CD14-positive monocyte (primary cell): ENCODE measurements around the gene KCNG2. TPM values are rescaled to one million over a fixed set of nuclear protein-coding genes. Genes with fewer than 3 reads are reported as not detected.

Experiments used
- DNase-seq, 3 donors: peaks; one replicate each; pipeline ENCODE4 v3.0.0-alpha.2; 2011 to 2022
- H2AFZ ChIP-seq: 2 replicates; pipeline ENCODE4 v1.6.0; 2012; ENCODE audit warnings: mild to moderate bottlenecking, low read depth, low read length, inconsistent platforms; ENCODE audit not compliant: insufficient read depth, poor library complexity, severe bottlenecking
- H3K27ac ChIP-seq, 2 donors: 1 replicate in 1 of 2; 2 replicates in 1 of 2; pipeline ENCODE4 v1.5.1; 2012 to 2013; ENCODE audit warnings: low read length in 2 of 2, control low read depth in 1 of 2, inconsistent platforms in 1 of 2, low read depth in 1 of 2, mild to moderate bottlenecking in 1 of 2
- H3K27me3 ChIP-seq, 2 donors: one replicate each; pipeline versions ENCODE4 v1.6.0 to v1.6.1; 2011 to 2013; ENCODE audit warnings: low read length in 2 of 2; ENCODE audit not compliant: control insufficient read depth in 2 of 2, insufficient read depth in 2 of 2
- H3K36me3 ChIP-seq, 2 donors: replicated peaks in 1 of 2; 1 replicate in 1 of 2; 2 replicates in 1 of 2; pipeline versions ENCODE4 v1.5.1 to v1.6.1; 2012 to 2013; ENCODE audit warnings: low read length in 2 of 2, control low read depth in 1 of 2, inconsistent platforms in 1 of 2, mild to moderate bottlenecking in 1 of 2; ENCODE audit not compliant: insufficient read depth in 2 of 2, control insufficient read depth in 1 of 2
- H3K4me1 ChIP-seq, 2 donors: 1 replicate in 1 of 2; 2 replicates in 1 of 2; pipeline versions ENCODE4 v1.5.1 to v1.6.1; 2012 to 2013; ENCODE audit warnings: low read length in 2 of 2, control low read depth in 1 of 2, inconsistent platforms in 1 of 2, mild to moderate bottlenecking in 1 of 2, moderate library complexity in 1 of 2; ENCODE audit not compliant: insufficient read depth in 2 of 2, control insufficient read depth in 1 of 2
- H3K4me2 ChIP-seq: replicated peaks from 2 replicates; pipeline ENCODE3; 2012; ENCODE audit warnings: low read length, moderate library complexity, mild to moderate bottlenecking; ENCODE audit not compliant: poor library complexity, severe bottlenecking; ENCODE audit errors: extremely low read depth
- H3K4me3 ChIP-seq, 3 experiments: fragments of 200-600 bp in 1 of 3; sonication (generic) in 1 of 3; replicated peaks in 1 of 3; 1 replicate in 2 of 3; 2 replicates in 1 of 3; pipeline ENCODE4 v1.5.1; 2011 to 2013; ENCODE audit warnings: low read length in 3 of 3, mild to moderate bottlenecking in 3 of 3, control low read depth in 2 of 3, low read depth in 2 of 3, inconsistent platforms in 1 of 3, moderate library complexity in 1 of 3
- H3K79me2 ChIP-seq: 2 replicates; pipeline ENCODE4 v1.6.0; 2012; ENCODE audit warnings: mild to moderate bottlenecking, control low read depth, inconsistent platforms, low read length, moderate library complexity; ENCODE audit not compliant: insufficient read depth
- H3K9ac ChIP-seq: 2 replicates; pipeline ENCODE4 v1.6.0; 2017; ENCODE audit warnings: low read length, mild to moderate bottlenecking; ENCODE audit not compliant: insufficient read depth, poor library complexity, severe bottlenecking
- H3K9me3 ChIP-seq, 2 donors: replicated peaks in 1 of 2; 1 replicate in 1 of 2; 2 replicates in 1 of 2; pipeline versions ENCODE4 v1.5.1 to v1.6.1; 2012 to 2013; ENCODE audit warnings: low read length in 2 of 2, control low read depth in 1 of 2; ENCODE audit not compliant: control insufficient read depth in 1 of 2, insufficient read depth in 1 of 2
- H4K20me1 ChIP-seq: 2 replicates; pipeline ENCODE4 v1.6.0; 2012; ENCODE audit warnings: mild to moderate bottlenecking, low read length, control low read depth, moderate library complexity; ENCODE audit not compliant: insufficient read depth
- H3K27ac Mint-ChIP-seq, 7 donors: one replicate each; pipeline ENCODE4 v1.8.0; 2020; ENCODE audit warnings: mild to moderate bottlenecking in 7 of 7, mixed read lengths in 7 of 7, moderate library complexity in 6 of 7, inconsistent platforms in 2 of 7
- H3K27me3 Mint-ChIP-seq, 3 donors: one replicate each; pipeline ENCODE4 v1.8.0; 2021 to 2022; ENCODE audit warnings: low read depth in 3 of 3, mild to moderate bottlenecking in 3 of 3, mixed read lengths in 3 of 3, moderate library complexity in 3 of 3, inconsistent platforms in 1 of 3
- H3K36me3 Mint-ChIP-seq, 2 donors: one replicate each; pipeline ENCODE4 v1.8.0; 2020; ENCODE audit warnings: mixed read lengths in 2 of 2, inconsistent platforms in 1 of 2, mild to moderate bottlenecking in 1 of 2
- H3K4me1 Mint-ChIP-seq: one replicate; pipeline ENCODE4 v1.8.0; 2020; ENCODE audit warnings: mild to moderate bottlenecking, mixed read lengths
- H3K4me3 Mint-ChIP-seq, 2 donors: one replicate each; pipeline ENCODE4 v1.8.0; 2020; ENCODE audit warnings: mild to moderate bottlenecking in 2 of 2, mixed read lengths in 2 of 2, moderate library complexity in 1 of 2
- H3K9me3 Mint-ChIP-seq, 7 donors: one replicate each; pipeline ENCODE4 v1.8.0; 2020 to 2022; ENCODE audit warnings: mixed read lengths in 7 of 7, mild to moderate bottlenecking in 6 of 7, moderate library complexity in 6 of 7, inconsistent platforms in 2 of 7
- CTCF ChIP-seq: fragments of 200-600 bp; IDR thresholded peaks from one replicate; pipeline ENCODE4 v1.8.0; 2022; ENCODE audit warnings: antibody characterized with exemption, mild to moderate bottlenecking
- WGBS: methylation state at CpG from one replicate; pipeline ENCODE4 v1.1.5; 2013; ENCODE audit warnings: missing lambda C conversion rate; ENCODE audit not compliant: insufficient coverage; 5-methylcytosine and 5-hydroxymethylcytosine counted together
- intact Hi-C, 2 donors: fragments of 100-400 bp; cut with micrococcal nuclease; formaldehyde crosslinking; loops; one replicate each; pipeline versions ENCODE4 v1.15.0 to v1.15.1; 2023
- polyA plus RNA-seq, 3 donors: library from polyadenylated mRNA; depleted of rRNA in 1 of 3; unstranded in 2 of 3; stranded (reverse) in 1 of 3; fragments of 300-500 nt in 2 of 3; fragments of >200 nt in 1 of 3; fragmentation: Illumina TruSeq in 2 of 3; gene quantifications; 1 replicate in 2 of 3; 2 replicates in 1 of 3; pipeline ENCODE4 v1.2.3, GENCODE V29; 2012 to 2021

The KCNG2 gene
- polyA plus RNA-seq, 3 donors, result 0.04 TPM; not detected in 2

DNA sequence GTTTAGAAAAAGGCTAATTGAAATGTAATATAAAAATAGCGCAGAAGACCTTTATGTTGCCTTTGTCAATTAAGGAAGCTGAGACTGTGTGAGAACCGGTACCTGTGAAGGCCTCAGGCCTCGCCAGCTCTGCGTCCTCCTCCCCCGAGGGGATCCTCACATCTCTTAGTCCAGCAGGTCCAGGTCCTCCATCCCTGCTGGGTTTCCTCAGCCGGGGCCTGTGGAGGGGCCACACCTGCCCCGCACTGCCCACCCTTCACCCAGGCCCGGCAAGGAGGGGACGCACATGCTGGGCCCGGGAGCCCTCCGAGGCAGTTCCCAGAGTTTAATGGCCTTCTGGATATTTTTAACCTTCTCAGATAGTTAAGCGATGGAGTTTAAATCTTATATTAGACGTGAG lies 3.5 kb downstream of the KCNG2 start:
- H3K4me1 ChIP-seq, result peaks cover 22 to 34% of the 10 kb centered on the region in 2 donors
- no peaks in the 10 kb centered on the region for H3K79me2 ChIP-seq
- H3K4me3 ChIP-seq, result no peak overlapping the region
- Mint-ChIP-seq H3K9me3 (peaks cover 0 to 16% (median 6%) of the 10 kb centered on the region in 7 donors), H3K4me1 (peaks cover 21% of the 10 kb centered on the region), H3K4me3 (no peak overlapping the region), H3K27me3 (peaks cover 30 to 40% (median 36%) of the 10 kb centered on the region in 3 donors), H3K36me3 (peaks cover 4 to 9% of the 10 kb centered on the region in 2 donors), H3K27ac (no peak overlapping the region)
- no peaks in the 10 kb centered on the region for H3K36me3 ChIP-seq
- no peak overlapping the region for H3K27ac ChIP-seq
- no peak for TF ChIP-seq CTCF
- H3K9me3 ChIP-seq, result peaks cover 0 to 9% of the 10 kb centered on the region in 2 donors
- H3K4me2 ChIP-seq, result no peak overlapping the region
- peaks cover 22 to 36% of the 10 kb centered on the region in 2 donors for H3K27me3 ChIP-seq
- no peaks in the 10 kb centered on the region for H4K20me1 ChIP-seq
- WGBS, result 100% methylated on average over 13 of the region's 13 CpGs
- no peak for DNase-seq
- intact Hi-C loops, result no loop called here
- H3K9ac ChIP-seq, result no peak overlapping the region
- no peak overlapping the region for H2AFZ ChIP-seq

DNA sequence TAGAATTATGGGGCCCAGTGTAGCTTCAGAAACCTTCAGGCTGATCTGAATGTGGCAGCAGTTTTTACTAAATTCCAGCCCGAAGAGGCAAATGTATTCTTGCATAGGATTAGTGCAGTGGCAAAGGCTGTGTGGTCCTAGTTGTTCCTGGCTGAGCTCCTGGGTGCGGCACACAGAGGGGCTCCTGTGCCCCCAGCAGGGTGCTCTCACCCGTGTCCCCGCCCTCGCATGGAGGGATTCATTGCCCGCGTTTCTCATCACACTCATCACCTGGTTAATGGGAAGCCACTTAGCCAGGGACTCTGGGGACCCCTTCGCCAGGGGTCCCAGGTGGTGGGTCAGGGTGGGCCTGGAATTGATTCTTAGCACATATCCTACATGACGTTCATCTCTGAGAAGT lies 3.9 kb downstream of the KCNG2 start:
- Histone ChIP-seq H2AFZ (no peak overlapping the region), H3K4me3 (no peak overlapping the region), H3K79me2 (no peaks in the 10 kb centered on the region), H3K36me3 (no peaks in the 10 kb centered on the region), H3K4me1 (peaks cover 21 to 30% of the 10 kb centered on the region in 2 donors), H3K9ac (no peak overlapping the region), H3K9me3 (peaks cover 0 to 9% of the 10 kb centered on the region in 2 donors), H3K27me3 (peaks cover 20 to 31% of the 10 kb centered on the region in 2 donors), H4K20me1 (no peaks in the 10 kb centered on the region), H3K4me2 (no peak overlapping the region), H3K27ac (no peak overlapping the region)
- WGBS, result 100% methylated on average over 2 of the region's 9 CpGs
- intact Hi-C loops, result no loop called here
- no peak overlapping the region for H3K27ac Mint-ChIP-seq
- H3K27me3 Mint-ChIP-seq, result peaks cover 26 to 36% (median 32%) of the 10 kb centered on the region in 3 donors
- peaks cover 18% of the 10 kb centered on the region for H3K4me1 Mint-ChIP-seq
- H3K36me3 Mint-ChIP-seq, result peaks cover 4 to 9% of the 10 kb centered on the region in 2 donors
- peaks cover 0 to 16% (median 6%) of the 10 kb centered on the region in 7 donors for H3K9me3 Mint-ChIP-seq
- DNase-seq, result no peak
- no peak overlapping the region for H3K4me3 Mint-ChIP-seq
- TF ChIP-seq CTCF, result no peak
